ENCODE data around the gene NSG2.
"Not testable (repeated sequence)": the region's sequence is repeated elsewhere in the genome, so short reads cannot be mapped to it uniquely, and the experiment has no call there.

NSG2 gene

DNA sequence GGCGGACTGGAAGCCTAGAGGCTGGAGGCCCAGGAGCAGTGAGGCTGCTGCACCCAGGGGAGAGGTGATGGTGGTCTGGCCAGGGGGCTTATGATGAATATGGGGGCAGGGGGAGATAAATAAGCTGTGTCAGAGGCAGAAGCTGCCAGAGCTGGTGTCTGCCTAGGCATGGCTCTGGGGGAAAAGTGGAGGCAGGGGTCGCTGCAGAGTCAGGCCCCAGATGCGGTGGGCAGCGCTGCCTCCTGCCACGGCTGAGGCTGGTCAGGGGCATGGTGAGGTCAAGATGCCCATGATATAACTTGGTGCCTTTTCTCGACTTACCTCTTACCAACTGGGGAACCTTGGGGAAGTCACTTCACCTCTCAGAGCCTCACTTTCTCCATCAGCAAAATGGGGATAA is 51.1 kb downstream of the NSG2 start:
- no peak for DNase-seq
- no peaks in the 10 kb centered on the region for H3K27me3 ChIP-seq (replicated peaks)
- H3K4me3 ChIP-seq (ENCODE audit: low read depth, low read length) = no peak overlapping the region
- TF ChIP-seq, protein P1, sequence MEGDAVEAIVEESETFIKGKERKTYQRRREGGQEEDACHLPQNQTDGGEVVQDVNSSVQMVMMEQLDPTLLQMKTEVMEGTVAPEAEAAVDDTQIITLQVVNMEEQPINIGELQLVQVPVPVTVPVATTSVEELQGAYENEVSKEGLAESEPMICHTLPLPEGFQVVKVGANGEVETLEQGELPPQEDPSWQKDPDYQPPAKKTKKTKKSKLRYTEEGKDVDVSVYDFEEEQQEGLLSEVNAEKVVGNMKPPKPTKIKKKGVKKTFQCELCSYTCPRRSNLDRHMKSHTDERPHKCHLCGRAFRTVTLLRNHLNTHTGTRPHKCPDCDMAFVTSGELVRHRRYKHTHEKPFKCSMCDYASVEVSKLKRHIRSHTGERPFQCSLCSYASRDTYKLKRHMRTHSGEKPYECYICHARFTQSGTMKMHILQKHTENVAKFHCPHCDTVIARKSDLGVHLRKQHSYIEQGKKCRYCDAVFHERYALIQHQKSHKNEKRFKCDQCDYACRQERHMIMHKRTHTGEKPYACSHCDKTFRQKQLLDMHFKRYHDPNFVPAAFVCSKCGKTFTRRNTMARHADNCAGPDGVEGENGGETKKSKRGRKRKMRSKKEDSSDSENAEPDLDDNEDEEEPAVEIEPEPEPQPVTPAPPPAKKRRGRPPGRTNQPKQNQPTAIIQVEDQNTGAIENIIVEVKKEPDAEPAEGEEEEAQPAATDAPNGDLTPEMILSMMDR (IDR thresholded peaks at IDR 0.05; ENCODE audit: low read depth, low read length, missing control alignments) = no peak
- H3K36me3 ChIP-seq (replicated peaks) = no peaks in the 10 kb centered on the region
- no peak overlapping the region for H3K27ac ChIP-seq
- in situ Hi-C loops (cut with HindIII; ENCODE audit: low pct_ligation_motif_present, low sequenced_read_pairs) = no loop called here

DNA sequence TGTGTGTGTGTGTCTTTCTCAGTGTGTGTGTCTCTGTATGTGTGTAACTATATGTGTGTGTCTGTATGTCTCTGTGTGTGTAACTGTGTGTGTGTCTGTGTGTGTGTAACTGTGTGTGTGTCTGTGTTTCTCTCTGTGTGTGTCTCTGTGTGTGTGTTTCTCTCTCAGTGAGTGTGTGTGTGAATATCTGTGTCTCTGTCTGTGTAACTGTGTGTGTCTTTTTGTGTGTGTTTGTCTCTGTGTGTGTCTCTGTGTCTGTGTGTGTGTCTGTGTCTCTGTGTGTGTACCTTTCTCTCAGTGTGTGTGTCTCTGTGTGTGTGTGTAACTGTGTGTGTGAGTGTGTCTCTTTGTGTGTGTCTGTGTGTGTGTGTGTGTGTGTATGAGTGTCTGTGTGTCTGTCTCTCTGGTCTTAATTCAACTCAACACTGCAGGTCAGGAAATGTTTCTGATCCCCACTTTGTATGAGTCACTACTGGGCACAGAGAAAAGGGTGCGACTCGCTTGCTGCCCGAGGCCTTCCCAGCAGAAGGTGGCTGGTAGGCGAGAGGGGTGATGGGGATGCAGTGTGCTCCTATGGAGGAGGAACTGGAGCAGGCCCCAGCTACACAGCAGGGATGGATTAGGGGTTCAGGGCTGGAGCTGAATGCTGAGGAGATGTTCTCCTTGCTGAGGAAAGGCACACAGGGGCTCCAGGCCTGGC is 52.1 kb downstream of the NSG2 start:
- no peak for DNase-seq
- no peaks in the 10 kb centered on the region for H3K27me3 ChIP-seq (replicated peaks)
- no peaks in the 10 kb centered on the region for H3K36me3 ChIP-seq (replicated peaks)
- TF ChIP-seq, protein P1 (IDR thresholded peaks at IDR 0.05; ENCODE audit: low read depth, low read length, missing control alignments) = no peak
- H3K4me3 ChIP-seq (ENCODE audit: low read depth, low read length) = no peak overlapping the region
- no peak overlapping the region for H3K27ac ChIP-seq
- in situ Hi-C loops (cut with HindIII; ENCODE audit: low pct_ligation_motif_present, low sequenced_read_pairs) = no loop called here

DNA sequence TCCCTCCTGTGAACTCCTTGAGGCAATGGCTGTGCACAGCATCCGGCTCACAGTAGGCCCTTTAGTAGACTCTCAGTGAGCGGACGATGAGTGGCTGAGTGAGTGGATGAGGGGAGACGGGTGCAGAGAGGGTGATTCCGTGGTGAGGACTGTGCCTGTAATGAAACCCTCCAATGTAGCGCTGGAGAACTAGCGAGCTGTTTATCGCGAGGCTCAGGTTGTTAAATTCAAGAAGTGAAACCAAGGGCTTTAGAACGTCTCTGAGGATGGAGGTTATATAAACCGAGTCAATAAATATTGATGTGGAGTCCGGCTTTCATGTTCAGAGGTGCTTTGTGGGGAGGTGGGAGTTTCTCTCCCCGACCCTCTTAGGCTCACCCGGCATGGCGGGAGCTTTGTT is 53.2 kb downstream of the NSG2 start:
- no peaks in the 10 kb centered on the region for H3K27me3 ChIP-seq (replicated peaks)
- TF ChIP-seq, protein P1 (IDR thresholded peaks at IDR 0.05; ENCODE audit: low read depth, low read length, missing control alignments) = no peak
- no peaks in the 10 kb centered on the region for H3K36me3 ChIP-seq (replicated peaks)
- H3K4me3 ChIP-seq (ENCODE audit: low read depth, low read length) = no peak overlapping the region
- in situ Hi-C loops (cut with HindIII; ENCODE audit: low pct_ligation_motif_present, low sequenced_read_pairs) = no loop called here
- DNase-seq = no peak
- H3K27ac ChIP-seq = no peak overlapping the region

DNA sequence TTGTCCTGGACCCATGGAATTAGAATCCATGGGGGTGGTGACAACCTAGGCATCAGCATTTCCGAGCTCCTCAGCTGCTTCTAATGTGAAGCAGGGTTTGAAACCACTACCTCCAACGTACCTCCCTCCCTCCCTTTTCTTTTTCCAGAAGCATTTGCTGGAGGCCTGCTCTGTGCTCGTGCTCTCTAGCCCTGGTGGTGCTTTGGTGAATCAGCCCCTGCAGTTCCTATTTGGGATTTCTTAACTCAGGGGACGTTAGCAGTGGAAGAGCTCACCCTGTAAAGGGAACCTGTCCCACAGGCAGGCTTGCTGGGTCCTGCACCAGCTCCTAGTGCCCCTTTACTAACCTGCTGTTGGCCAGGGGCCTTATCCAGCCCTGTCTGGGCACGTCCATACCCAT is 55.0 kb downstream of the NSG2 start:
- Histone ChIP-seq H3K27ac (no peak overlapping the region), H3K27me3 (replicated peaks) (no peaks in the 10 kb centered on the region), H3K36me3 (replicated peaks) (no peaks in the 10 kb centered on the region), H3K4me3 (ENCODE audit: low read depth, low read length) (no peak overlapping the region)
- TF ChIP-seq, protein P1 (IDR thresholded peaks at IDR 0.05; ENCODE audit: low read depth, low read length, missing control alignments) = no peak
- in situ Hi-C loops (cut with HindIII; ENCODE audit: low pct_ligation_motif_present, low sequenced_read_pairs) = no loop called here
- DNase-seq = no peak

DNA sequence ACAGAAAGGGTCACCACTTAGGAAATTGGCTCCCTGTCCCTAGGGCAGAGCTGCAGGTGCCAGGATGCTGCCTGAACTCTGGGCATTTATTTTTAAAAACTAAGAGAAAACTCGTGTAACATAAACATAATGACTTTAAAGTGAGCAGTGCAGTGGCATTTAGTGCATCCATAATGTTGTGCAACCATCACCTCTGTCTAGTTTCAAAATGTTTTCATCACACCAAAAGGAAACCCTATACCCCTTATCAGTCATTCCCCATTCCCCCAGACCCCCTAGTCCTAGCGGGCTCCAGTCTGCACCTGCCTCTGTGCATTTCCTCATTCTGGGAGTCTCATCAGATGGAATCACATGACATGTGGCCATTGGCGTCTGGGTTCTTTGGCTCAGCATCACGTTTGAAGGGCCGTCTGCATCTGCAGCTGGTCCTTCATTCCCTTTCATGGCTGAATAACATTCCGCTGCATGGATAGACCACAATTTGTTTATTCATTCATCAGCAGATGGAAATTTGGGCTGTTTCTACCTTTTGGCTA is 55.8 kb downstream of the NSG2 start:
- DNase-seq = no peak
- TF ChIP-seq, protein P1 (IDR thresholded peaks at IDR 0.05; ENCODE audit: low read depth, low read length, missing control alignments) = no peak
- Histone ChIP-seq H3K36me3 (replicated peaks) (no peaks in the 10 kb centered on the region), H3K27ac (no peak overlapping the region), H3K27me3 (replicated peaks) (no peaks in the 10 kb centered on the region), H3K4me3 (ENCODE audit: low read depth, low read length) (no peak overlapping the region)
- in situ Hi-C loops (cut with HindIII; ENCODE audit: low pct_ligation_motif_present, low sequenced_read_pairs) = no loop called here

DNA sequence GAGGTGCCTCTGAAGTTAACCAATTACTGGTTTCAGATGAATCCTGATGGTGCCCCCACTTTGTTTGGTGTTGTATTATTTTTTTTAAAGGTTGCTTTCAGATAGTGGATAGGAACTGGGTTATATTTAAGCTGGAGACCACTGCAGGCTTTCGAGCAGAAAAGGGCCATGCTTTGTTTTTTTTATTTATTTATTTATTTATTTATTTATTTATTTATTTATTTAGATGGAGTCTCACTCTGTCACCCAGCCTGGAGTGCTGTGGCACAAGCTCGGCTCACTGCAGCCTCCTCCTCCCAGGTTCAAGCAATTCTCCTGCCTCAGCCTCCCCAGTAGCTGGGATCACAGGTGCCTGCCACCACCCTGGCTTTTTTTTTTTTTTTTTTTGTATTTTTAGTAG is 57.1 kb downstream of the NSG2 start:
- H3K4me3 ChIP-seq (ENCODE audit: low read depth, low read length); DNase-seq; in situ Hi-C loops (cut with HindIII; ENCODE audit: low pct_ligation_motif_present, low sequenced_read_pairs); H3K27me3 ChIP-seq (replicated peaks); H3K27ac ChIP-seq; H3K36me3 ChIP-seq (replicated peaks): not testable (repeated sequence)

All from brain microvascular endothelial cell (primary cell).